ENCODE data around the gene VAV1. TPM values are rescaled to one million over a fixed set of nuclear protein-coding genes. Genes with fewer than 3 reads are reported as not detected.

VAV1 gene
- total and polyA plus RNA-seq, 9 of the 15 experiments (the other 6 are each of a cell fraction or from before 2014, with no cell fraction given), result 0.46 to 20.1 (median 11.1) TPM

- TF ChIP-seq GTF3C2 (IDR thresholded peaks at IDR 0.05; ENCODE audit: borderline replicate concordance, extremely low read depth, insufficient read length) (no peak), NCOR1 (IDR thresholded peaks at IDR 0.05) (peak; percentile 46; the same call in 1 of the 2 replicates), ZNF143 (CRISPR knock-in tag; IDR thresholded peaks at IDR 0.05) (no peak), KLF16 (IDR thresholded peaks at IDR 0.05) (no peak), NKRF (IDR thresholded peaks at IDR 0.05; ENCODE audit: borderline replicate concordance) (peak; percentile 73), JUNB (CRISPR knock-in tag; conservative IDR thresholded peaks at IDR 0.05) (no peak), TCF3 (CRISPR knock-in tag; IDR thresholded peaks at IDR 0.05) (peak; percentile 50), ZZZ3 (IDR thresholded peaks at IDR 0.05) (no peak), FOXK2 (conservative IDR thresholded peaks at IDR 0.05 in 1 of 2, IDR thresholded peaks at IDR 0.05 in 1 of 2; ENCODE audit: low read depth in 2 of 2) (no peak), IFI16 (CRISPR knock-in tag; IDR thresholded peaks at IDR 0.05) (no peak), U2AF1 (optimal IDR thresholded peaks at IDR 0.05; ENCODE audit: low read depth, low read length) (no peak), SETDB1 (IDR thresholded peaks at IDR 0.05; ENCODE audit: low read length) (no peak), ARNT (IDR thresholded peaks at IDR 0.05) (no peak), ETV1 (tag; conservative IDR thresholded peaks at IDR 0.05; ENCODE audit: low read depth) (no peak), HNRNPL (IDR thresholded peaks at IDR 0.05; ENCODE audit: low read depth, low read length) (no peak), TAF9B (IDR thresholded peaks at IDR 0.05; ENCODE audit: partially characterized antibody) (no peak), TRIM24 (IDR thresholded peaks at IDR 0.05) (peak in 1 of 2 experiments; percentile 44; a peak in 1 of 4 replicates), PRPF4 (IDR thresholded peaks at IDR 0.05; ENCODE audit: insufficient read depth, low read depth, low read length, poor library complexity, severe bottlenecking) (no peak), ZNF583 (CRISPR knock-in tag; IDR thresholded peaks at IDR 0.05) (no peak), MBD2 (IDR thresholded peaks at IDR 0.05; ENCODE audit: borderline replicate concordance, low read depth) (no peak), PRMT5 (CRISPR knock-in tag; IDR thresholded peaks at IDR 0.05) (no peak)
- TF ChIP-seq, protein P1, sequence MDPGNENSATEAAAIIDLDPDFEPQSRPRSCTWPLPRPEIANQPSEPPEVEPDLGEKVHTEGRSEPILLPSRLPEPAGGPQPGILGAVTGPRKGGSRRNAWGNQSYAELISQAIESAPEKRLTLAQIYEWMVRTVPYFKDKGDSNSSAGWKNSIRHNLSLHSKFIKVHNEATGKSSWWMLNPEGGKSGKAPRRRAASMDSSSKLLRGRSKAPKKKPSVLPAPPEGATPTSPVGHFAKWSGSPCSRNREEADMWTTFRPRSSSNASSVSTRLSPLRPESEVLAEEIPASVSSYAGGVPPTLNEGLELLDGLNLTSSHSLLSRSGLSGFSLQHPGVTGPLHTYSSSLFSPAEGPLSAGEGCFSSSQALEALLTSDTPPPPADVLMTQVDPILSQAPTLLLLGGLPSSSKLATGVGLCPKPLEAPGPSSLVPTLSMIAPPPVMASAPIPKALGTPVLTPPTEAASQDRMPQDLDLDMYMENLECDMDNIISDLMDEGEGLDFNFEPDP (CRISPR knock-in tag; IDR thresholded peaks at IDR 0.05), result no peak
- TF ChIP-seq, protein P2, sequence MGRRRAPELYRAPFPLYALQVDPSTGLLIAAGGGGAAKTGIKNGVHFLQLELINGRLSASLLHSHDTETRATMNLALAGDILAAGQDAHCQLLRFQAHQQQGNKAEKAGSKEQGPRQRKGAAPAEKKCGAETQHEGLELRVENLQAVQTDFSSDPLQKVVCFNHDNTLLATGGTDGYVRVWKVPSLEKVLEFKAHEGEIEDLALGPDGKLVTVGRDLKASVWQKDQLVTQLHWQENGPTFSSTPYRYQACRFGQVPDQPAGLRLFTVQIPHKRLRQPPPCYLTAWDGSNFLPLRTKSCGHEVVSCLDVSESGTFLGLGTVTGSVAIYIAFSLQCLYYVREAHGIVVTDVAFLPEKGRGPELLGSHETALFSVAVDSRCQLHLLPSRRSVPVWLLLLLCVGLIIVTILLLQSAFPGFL (CRISPR knock-in tag; IDR thresholded peaks at IDR 0.05), result no peak
Measured at GRCh38 chr19:6739883-6740588, 32.5 kb upstream of the VAV1 start (continued).

Data from K562 (cell line).